RWPE1 (cell line): ENCODE measurements around the gene TXNRD2.
A peak's percentile ranks its signal among the peaks of the same experiment; 100 is the strongest.

Experiments used
- CTCF ChIA-PET: fragments of 350-600 bp; sonication (Branson Sonifier 250); formaldehyde crosslinking; extraction: SDS; loops from one replicate; lab custom pipeline; 2021; lab: Yijun Ruan, JAX
- POLR2A ChIA-PET: fragments of 400-600 bp; formaldehyde crosslinking; extraction: SDS; loops from one replicate; lab custom pipeline; 2020; ENCODE audit warnings: antibody characterized with exemption; ENCODE audit not compliant: low non-redundant PET; lab: Yijun Ruan, JAX
- DNase-seq: peaks from one replicate; pipeline ENCODE4 v3.0.0; 2012; ENCODE audit warnings: low spot score
- H3K27ac ChIP-seq: fragments of 450-650 bp; 2 replicates; pipeline ENCODE4 v1.5.1; 2017
- TF ChIP-seq, protein P1 (sequence below): fragments of 450-650 bp; conservative IDR thresholded peaks from 2 replicates; pipeline ENCODE4 v1.5.1; 2017; ENCODE audit warnings: low read depth, mild to moderate bottlenecking

TXNRD2 gene

DNA sequence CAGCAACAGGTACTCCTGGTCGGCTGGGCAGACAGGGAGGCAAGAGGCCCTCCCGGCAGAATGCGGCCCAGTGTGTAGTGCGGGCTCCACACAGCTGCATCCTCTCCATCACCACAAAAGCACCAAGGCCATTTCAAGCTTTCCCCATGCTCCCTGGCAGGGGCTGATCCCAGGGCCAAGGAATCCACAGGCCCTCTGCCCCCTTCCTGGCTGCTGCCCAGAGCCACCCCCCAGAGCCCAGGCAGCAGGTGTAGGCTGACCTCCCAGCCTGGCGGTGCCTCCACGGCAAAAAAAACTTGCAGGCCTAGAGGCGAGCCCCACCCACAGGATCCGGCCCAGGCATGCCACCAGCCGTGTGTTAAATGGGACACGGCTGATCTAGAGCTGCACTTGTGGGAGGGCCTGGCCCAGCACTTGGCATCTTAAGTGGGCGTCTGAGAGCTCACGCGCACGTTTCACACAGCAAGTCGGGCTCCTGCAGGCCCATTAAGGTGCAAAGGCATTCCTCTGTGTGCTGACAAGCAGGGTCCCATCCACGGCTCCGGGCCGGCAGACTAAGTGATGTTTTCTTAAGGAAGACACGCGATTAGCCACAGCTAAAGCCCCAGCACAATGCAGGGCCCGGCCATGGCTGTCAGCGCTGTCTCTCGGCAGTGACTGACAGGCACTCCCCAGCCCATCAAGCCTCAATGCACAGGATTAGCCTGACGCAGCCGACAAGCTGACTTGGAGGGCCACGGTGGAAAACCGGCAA is 67.1 kb downstream of the TXNRD2 start:
- CTCF ChIA-PET, result interaction anchor here (0.6 to 1.6 kb wide), 4 partner anchors 10 to 144 kb away, joined by 3 to 5 read pairs (median 4); no protein-coding TSS in a partner anchor
- DNase-seq, result peak; percentile 18
- peak overlapping the region; percentile 99 for H3K27ac ChIP-seq
- TF ChIP-seq, protein P1, sequence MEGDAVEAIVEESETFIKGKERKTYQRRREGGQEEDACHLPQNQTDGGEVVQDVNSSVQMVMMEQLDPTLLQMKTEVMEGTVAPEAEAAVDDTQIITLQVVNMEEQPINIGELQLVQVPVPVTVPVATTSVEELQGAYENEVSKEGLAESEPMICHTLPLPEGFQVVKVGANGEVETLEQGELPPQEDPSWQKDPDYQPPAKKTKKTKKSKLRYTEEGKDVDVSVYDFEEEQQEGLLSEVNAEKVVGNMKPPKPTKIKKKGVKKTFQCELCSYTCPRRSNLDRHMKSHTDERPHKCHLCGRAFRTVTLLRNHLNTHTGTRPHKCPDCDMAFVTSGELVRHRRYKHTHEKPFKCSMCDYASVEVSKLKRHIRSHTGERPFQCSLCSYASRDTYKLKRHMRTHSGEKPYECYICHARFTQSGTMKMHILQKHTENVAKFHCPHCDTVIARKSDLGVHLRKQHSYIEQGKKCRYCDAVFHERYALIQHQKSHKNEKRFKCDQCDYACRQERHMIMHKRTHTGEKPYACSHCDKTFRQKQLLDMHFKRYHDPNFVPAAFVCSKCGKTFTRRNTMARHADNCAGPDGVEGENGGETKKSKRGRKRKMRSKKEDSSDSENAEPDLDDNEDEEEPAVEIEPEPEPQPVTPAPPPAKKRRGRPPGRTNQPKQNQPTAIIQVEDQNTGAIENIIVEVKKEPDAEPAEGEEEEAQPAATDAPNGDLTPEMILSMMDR, result no peak
- POLR2A ChIA-PET, result no interaction called here

- H3K27ac ChIP-seq, result peak overlapping the region; percentile 99
- DNase-seq, result no peak
- CTCF ChIA-PET, result interaction anchor here (1.0 to 1.6 kb wide), 2 partner anchors 50 to 144 kb away, joined by 3 to 5 read pairs; no protein-coding TSS in a partner anchor
- POLR2A ChIA-PET, result no interaction called here
- TF ChIP-seq, protein P1, result no peak
Observed at GRCh38 chr22:19873960-19874306, 67.7 kb downstream of the TXNRD2 start.

- DNase-seq, result no peak
- peak overlapping the region; percentile 99 for H3K27ac ChIP-seq
- POLR2A ChIA-PET, result no interaction called here
- CTCF ChIA-PET, result interaction anchor here (1.6 kb wide), 1 partner anchor 143 kb away, joined by 5 read pairs; no protein-coding TSS in a partner anchor
- TF ChIP-seq, protein P1, result no peak
Observed at GRCh38 chr22:19873138-19873959, 68.3 kb downstream of the TXNRD2 start.

DNA sequence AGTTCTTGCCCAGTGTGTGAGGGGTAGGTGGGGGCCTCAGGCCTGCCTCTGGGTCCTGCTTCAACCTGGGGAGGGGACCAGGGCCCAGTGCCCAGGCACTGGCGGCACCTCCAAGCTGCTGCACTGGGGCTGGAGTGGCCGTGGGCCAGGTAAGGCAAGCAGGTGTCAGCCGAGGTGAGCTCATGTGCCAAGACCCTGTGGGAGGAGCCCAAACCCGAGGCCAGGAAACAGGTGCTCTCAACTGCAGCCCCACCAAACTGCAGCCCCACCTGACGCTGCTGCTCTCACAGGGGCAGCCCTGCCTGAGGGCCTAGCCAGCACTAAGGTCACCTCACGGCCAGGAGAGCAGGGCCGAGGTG is 68.9 kb downstream of the TXNRD2 start:
- POLR2A ChIA-PET, result no interaction called here
- TF ChIP-seq, protein P1, result no peak
- CTCF ChIA-PET, result no interaction called here
- no peak for DNase-seq
- peak overlapping the region; percentile 99 for H3K27ac ChIP-seq

GRCh38 chr22:19871845-19872778 is 69.5 kb downstream of the TXNRD2 start:
- ChIA-PET POLR2A (no interaction called here), CTCF (no interaction called here)
- TF ChIP-seq, protein P1, result no peak
- peak overlapping the region; percentile 99 for H3K27ac ChIP-seq
- no peak for DNase-seq
